HepG2 (cell line): ENCODE measurements around the gene ZKSCAN2. TPM values are rescaled to one million over a fixed set of nuclear protein-coding genes. Genes with fewer than 3 reads are reported as not detected.

Experiments used
- HDAC2 ChIP-seq: sonication (generic); formaldehyde crosslinking; IDR thresholded peaks from 2 replicates; pipeline ENCODE4 v1.4.0; 2020; ENCODE audit warnings: missing genetic modification reagents
- HNRNPH1 ChIP-seq: fragments of 200-400 bp; formaldehyde crosslinking; optimal IDR thresholded peaks from 2 replicates; pipeline ENCODE3; 2017; ENCODE audit warnings: mild to moderate bottlenecking, low read depth, low read length
- KDM5B ChIP-seq: sonication (generic); formaldehyde crosslinking; IDR thresholded peaks from 2 replicates; pipeline ENCODE4 v1.4.0; 2020; ENCODE audit warnings: missing genetic modification reagents, mild to moderate bottlenecking, borderline replicate concordance
- MEF2D ChIP-seq: sonication (generic); formaldehyde crosslinking; IDR thresholded peaks from 2 replicates; pipeline ENCODE4 v1.5.1; 2020; ENCODE audit warnings: mild to moderate bottlenecking, missing genetic modification reagents
- PHF21A ChIP-seq: sonication (generic); formaldehyde crosslinking; IDR thresholded peaks from 2 replicates; pipeline ENCODE4 v1.5.0; 2020; ENCODE audit warnings: mild to moderate bottlenecking, missing genetic modification reagents
- PHF5A ChIP-seq: IDR thresholded peaks from one replicate; pipeline ENCODE4 v1.6.1; 2018; ENCODE audit warnings: low read depth, missing genetic modification reagents; ENCODE audit not compliant: unreplicated experiment
- SP140L ChIP-seq: sonication (generic); formaldehyde crosslinking; IDR thresholded peaks from 2 replicates; pipeline ENCODE4 v1.4.0; 2020; ENCODE audit warnings: missing genetic modification reagents, borderline replicate concordance
- TSC22D2 ChIP-seq: sonication (generic); formaldehyde crosslinking; IDR thresholded peaks from 2 replicates; pipeline ENCODE4 v1.5.1; 2020; ENCODE audit warnings: missing genetic modification reagents, mild to moderate bottlenecking, borderline replicate concordance
- WIZ ChIP-seq: sonication (generic); formaldehyde crosslinking; IDR thresholded peaks from 2 replicates; pipeline ENCODE4 v1.5.1; 2020; ENCODE audit warnings: mild to moderate bottlenecking, missing genetic modification reagents
- XRCC5 ChIP-seq: fragments of 200-400 bp; formaldehyde crosslinking; optimal IDR thresholded peaks from 2 replicates; pipeline ENCODE3; 2017; ENCODE audit warnings: mild to moderate bottlenecking, low read length
- ZMYM3 ChIP-seq: sonication (generic); formaldehyde crosslinking; IDR thresholded peaks from 2 replicates; pipeline ENCODE4 v1.5.1; 2020; ENCODE audit warnings: mild to moderate bottlenecking, missing genetic modification reagents
- ZNF20 ChIP-seq: sonication (generic); formaldehyde crosslinking; IDR thresholded peaks from 2 replicates; pipeline ENCODE4 v1.4.0; 2020; ENCODE audit warnings: mild to moderate bottlenecking, moderate library complexity, missing genetic modification reagents
- ZNF235 ChIP-seq: sonication (generic); formaldehyde crosslinking; IDR thresholded peaks from 2 replicates; pipeline ENCODE4 v1.8.1; 2023; ENCODE audit warnings: mild to moderate bottlenecking, missing genetic modification reagents, borderline replicate concordance
- ZNF44 ChIP-seq: sonication (generic); formaldehyde crosslinking; IDR thresholded peaks from 2 replicates; pipeline ENCODE4 v1.5.1; 2020; ENCODE audit warnings: mild to moderate bottlenecking, missing genetic modification reagents
- ZNF451 ChIP-seq: sonication (generic); formaldehyde crosslinking; IDR thresholded peaks from 2 replicates; pipeline ENCODE4 v1.5.0; 2020; ENCODE audit warnings: mild to moderate bottlenecking, missing genetic modification reagents
- ZNF468 ChIP-seq: sonication (generic); formaldehyde crosslinking; IDR thresholded peaks from 2 replicates; pipeline ENCODE4 v1.8.0; 2022; ENCODE audit warnings: mild to moderate bottlenecking, moderate library complexity, missing genetic modification reagents
- ZNF563 ChIP-seq: sonication (generic); formaldehyde crosslinking; IDR thresholded peaks from 2 replicates; pipeline ENCODE4 v1.8.0; 2022; ENCODE audit warnings: mild to moderate bottlenecking, moderate library complexity, missing genetic modification reagents
- ZNF629 ChIP-seq: sonication (generic); formaldehyde crosslinking; conservative IDR thresholded peaks from 2 replicates; pipeline ENCODE4 v1.5.0; 2020; ENCODE audit warnings: missing genetic modification reagents
- polyA plus RNA-seq, 8 experiments: library from polyadenylated mRNA; depleted of rRNA in 3 of 8; stranded (reverse) in 7 of 8; unstranded in 1 of 8; fragments of >200 nt; fragmentation: Illumina TruSeq in 4 of 8; extraction: Trizol in 4 of 8; gene quantifications; 2 replicates each; pipeline versions ENCODE4 v1.2.1 to v1.2.3, GENCODE V29; 2011 to 2016; ENCODE audit warnings: low read depth in 4 of 8, missing spikeins in 1 of 8, mixed read lengths in 1 of 8; ENCODE audit not compliant: insufficient read depth in 1 of 8
- total RNA-seq, 5 experiments: library from RNA; depleted of rRNA; stranded (reverse); fragments of >200 nt; fragmentation: Illumina TruSeq; extraction: Trizol; gene quantifications; 2 replicates each; pipeline ENCODE4 v1.2.3, GENCODE V29; 2016; ENCODE audit warnings: low read depth in 1 of 5
- TF ChIP-seq, protein P1 (sequence below): sonication (generic); formaldehyde crosslinking; conservative IDR thresholded peaks from 2 replicates; pipeline ENCODE4 v1.8.0; 2022; ENCODE audit warnings: low read depth, missing genetic modification reagents
- TF ChIP-seq, protein P2 (sequence below): sonication (generic); formaldehyde crosslinking; conservative IDR thresholded peaks from 2 replicates; pipeline ENCODE4 v1.4.0; 2020; ENCODE audit warnings: mild to moderate bottlenecking, missing genetic modification reagents, moderate library complexity
- TF ChIP-seq, protein P3 (sequence below): sonication (generic); formaldehyde crosslinking; conservative IDR thresholded peaks from 2 replicates; pipeline ENCODE4 v1.5.0; 2020; ENCODE audit warnings: missing genetic modification reagents
- TF ChIP-seq, protein P4 (sequence below): sonication (generic); formaldehyde crosslinking; IDR thresholded peaks from 2 replicates; pipeline ENCODE4 v1.4.0; 2020; ENCODE audit warnings: missing genetic modification reagents
- TF ChIP-seq, protein P5 (sequence below), 2 experiments: fragments of 450-650 bp in 1 of 2; sonication (generic) in 1 of 2; formaldehyde crosslinking; IDR thresholded peaks; 2 replicates each; pipeline versions ENCODE4 v1.5.0 to v1.8.0; 2020 to 2022; ENCODE audit warnings: mild to moderate bottlenecking in 1 of 2, missing genetic modification reagents in 1 of 2

Gene ZKSCAN2
- total and polyA plus RNA-seq, 2 of the 13 experiments (the other 11 are each of a cell fraction or from before 2014, with no cell fraction given), result 4.2 to 11.1 TPM

DNA sequence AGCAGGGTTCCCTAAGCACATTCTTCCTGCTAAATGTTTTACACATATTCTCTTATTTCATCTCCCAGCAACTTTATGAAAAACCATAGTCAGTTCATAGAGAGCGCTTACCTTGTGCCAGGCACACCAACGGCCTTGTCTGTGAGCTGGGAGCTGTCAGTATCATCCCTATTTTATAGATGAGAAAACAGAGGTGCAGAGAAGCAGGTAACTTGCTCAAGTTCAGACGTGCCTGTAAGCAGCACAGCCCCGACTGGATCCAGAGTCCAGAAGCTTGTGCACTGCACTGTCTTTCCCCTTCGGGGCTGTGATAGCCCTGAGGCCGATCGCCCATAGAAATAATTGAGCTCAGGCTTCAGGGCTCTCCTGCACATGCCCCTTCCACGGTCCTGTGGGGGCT lies 34.7 kb downstream of the ZKSCAN2 start (continued):
- TF ChIP-seq, protein P1, sequence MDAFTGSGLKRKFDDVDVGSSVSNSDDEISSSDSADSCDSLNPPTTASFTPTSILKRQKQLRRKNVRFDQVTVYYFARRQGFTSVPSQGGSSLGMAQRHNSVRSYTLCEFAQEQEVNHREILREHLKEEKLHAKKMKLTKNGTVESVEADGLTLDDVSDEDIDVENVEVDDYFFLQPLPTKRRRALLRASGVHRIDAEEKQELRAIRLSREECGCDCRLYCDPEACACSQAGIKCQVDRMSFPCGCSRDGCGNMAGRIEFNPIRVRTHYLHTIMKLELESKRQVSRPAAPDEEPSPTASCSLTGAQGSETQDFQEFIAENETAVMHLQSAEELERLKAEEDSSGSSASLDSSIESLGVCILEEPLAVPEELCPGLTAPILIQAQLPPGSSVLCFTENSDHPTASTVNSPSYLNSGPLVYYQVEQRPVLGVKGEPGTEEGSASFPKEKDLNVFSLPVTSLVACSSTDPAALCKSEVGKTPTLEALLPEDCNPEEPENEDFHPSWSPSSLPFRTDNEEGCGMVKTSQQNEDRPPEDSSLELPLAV (CRISPR knock-in tag), result no peak
- no peak for TF ChIP-seq PHF5A (CRISPR knock-in tag)
- TF ChIP-seq ZMYM3 (CRISPR knock-in tag), result peak; percentile 79; the same call in 1 of the 2 replicates
- TF ChIP-seq HDAC2 (CRISPR knock-in tag), result peak; percentile 48; the same call in 1 of the 2 replicates
- 0 out of 2 replicates have a peak, but pooled peaks have one; percentile 61 for TF ChIP-seq ZNF44 (CRISPR knock-in tag)
- TF ChIP-seq, protein P2, sequence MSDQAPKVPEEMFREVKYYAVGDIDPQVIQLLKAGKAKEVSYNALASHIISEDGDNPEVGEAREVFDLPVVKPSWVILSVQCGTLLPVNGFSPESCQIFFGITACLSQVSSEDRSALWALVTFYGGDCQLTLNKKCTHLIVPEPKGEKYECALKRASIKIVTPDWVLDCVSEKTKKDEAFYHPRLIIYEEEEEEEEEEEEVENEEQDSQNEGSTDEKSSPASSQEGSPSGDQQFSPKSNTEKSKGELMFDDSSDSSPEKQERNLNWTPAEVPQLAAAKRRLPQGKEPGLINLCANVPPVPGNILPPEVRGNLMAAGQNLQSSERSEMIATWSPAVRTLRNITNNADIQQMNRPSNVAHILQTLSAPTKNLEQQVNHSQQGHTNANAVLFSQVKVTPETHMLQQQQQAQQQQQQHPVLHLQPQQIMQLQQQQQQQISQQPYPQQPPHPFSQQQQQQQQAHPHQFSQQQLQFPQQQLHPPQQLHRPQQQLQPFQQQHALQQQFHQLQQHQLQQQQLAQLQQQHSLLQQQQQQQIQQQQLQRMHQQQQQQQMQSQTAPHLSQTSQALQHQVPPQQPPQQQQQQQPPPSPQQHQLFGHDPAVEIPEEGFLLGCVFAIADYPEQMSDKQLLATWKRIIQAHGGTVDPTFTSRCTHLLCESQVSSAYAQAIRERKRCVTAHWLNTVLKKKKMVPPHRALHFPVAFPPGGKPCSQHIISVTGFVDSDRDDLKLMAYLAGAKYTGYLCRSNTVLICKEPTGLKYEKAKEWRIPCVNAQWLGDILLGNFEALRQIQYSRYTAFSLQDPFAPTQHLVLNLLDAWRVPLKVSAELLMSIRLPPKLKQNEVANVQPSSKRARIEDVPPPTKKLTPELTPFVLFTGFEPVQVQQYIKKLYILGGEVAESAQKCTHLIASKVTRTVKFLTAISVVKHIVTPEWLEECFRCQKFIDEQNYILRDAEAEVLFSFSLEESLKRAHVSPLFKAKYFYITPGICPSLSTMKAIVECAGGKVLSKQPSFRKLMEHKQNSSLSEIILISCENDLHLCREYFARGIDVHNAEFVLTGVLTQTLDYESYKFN, result no peak
- TF ChIP-seq ZNF629 (CRISPR knock-in tag), result peak; percentile 90
- no peak for TF ChIP-seq SP140L (CRISPR knock-in tag)
- TF ChIP-seq XRCC5, result no peak
- TF ChIP-seq PHF21A, result 0 out of 2 replicates have a peak, but pooled peaks have one; percentile 36
- no peak for TF ChIP-seq ZNF563 (CRISPR knock-in tag)
- no peak for TF ChIP-seq TSC22D2 (CRISPR knock-in tag)
- no peak for TF ChIP-seq ZNF451 (CRISPR knock-in tag)
- no peak for TF ChIP-seq MEF2D (CRISPR knock-in tag)
- TF ChIP-seq, protein P3, sequence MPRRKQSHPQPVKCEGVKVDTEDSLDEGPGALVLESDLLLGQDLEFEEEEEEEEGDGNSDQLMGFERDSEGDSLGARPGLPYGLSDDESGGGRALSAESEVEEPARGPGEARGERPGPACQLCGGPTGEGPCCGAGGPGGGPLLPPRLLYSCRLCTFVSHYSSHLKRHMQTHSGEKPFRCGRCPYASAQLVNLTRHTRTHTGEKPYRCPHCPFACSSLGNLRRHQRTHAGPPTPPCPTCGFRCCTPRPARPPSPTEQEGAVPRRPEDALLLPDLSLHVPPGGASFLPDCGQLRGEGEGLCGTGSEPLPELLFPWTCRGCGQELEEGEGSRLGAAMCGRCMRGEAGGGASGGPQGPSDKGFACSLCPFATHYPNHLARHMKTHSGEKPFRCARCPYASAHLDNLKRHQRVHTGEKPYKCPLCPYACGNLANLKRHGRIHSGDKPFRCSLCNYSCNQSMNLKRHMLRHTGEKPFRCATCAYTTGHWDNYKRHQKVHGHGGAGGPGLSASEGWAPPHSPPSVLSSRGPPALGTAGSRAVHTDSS (CRISPR knock-in tag), result no peak
- TF ChIP-seq ZNF20 (CRISPR knock-in tag), result no peak
- TF ChIP-seq HNRNPH1, result no peak
- TF ChIP-seq, protein P4, sequence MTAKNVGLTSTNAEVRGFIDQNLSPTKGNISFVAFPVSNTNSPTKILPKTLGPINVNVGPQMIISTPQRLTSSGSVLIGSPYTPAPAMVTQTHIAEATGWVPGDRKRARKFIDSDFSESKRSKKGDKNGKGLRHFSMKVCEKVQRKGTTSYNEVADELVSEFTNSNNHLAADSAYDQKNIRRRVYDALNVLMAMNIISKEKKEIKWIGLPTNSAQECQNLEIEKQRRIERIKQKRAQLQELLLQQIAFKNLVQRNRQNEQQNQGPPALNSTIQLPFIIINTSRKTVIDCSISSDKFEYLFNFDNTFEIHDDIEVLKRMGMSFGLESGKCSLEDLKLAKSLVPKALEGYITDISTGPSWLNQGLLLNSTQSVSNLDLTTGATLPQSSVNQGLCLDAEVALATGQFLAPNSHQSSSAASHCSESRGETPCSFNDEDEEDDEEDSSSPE (CRISPR knock-in tag), result peak; percentile 28; the same call in 1 of the 2 replicates
- TF ChIP-seq KDM5B (CRISPR knock-in tag), result 0 out of 2 replicates have a peak, but pooled peaks have one; percentile 23
- TF ChIP-seq, protein P5, sequence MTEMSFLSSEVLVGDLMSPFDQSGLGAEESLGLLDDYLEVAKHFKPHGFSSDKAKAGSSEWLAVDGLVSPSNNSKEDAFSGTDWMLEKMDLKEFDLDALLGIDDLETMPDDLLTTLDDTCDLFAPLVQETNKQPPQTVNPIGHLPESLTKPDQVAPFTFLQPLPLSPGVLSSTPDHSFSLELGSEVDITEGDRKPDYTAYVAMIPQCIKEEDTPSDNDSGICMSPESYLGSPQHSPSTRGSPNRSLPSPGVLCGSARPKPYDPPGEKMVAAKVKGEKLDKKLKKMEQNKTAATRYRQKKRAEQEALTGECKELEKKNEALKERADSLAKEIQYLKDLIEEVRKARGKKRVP (CRISPR knock-in tag; IDR thresholded peaks at IDR 0.05), result no peak
- no peak for TF ChIP-seq ZNF235 (CRISPR knock-in tag)
- TF ChIP-seq ZNF468, result no peak
- no peak for TF ChIP-seq WIZ (CRISPR knock-in tag)
